ENCODE results near the gene RFX2.
"Not testable (repeated sequence)": the region's sequence is repeated elsewhere in the genome, so short reads cannot be mapped to it uniquely, and the experiment has no call there.

RFX2 gene

GRCh38 chr19:6006070-6006446 is 104.2 kb downstream of the RFX2 start:
- intact Hi-C loops (cut with micrococcal nuclease): not testable (repeated sequence)

DNA sequence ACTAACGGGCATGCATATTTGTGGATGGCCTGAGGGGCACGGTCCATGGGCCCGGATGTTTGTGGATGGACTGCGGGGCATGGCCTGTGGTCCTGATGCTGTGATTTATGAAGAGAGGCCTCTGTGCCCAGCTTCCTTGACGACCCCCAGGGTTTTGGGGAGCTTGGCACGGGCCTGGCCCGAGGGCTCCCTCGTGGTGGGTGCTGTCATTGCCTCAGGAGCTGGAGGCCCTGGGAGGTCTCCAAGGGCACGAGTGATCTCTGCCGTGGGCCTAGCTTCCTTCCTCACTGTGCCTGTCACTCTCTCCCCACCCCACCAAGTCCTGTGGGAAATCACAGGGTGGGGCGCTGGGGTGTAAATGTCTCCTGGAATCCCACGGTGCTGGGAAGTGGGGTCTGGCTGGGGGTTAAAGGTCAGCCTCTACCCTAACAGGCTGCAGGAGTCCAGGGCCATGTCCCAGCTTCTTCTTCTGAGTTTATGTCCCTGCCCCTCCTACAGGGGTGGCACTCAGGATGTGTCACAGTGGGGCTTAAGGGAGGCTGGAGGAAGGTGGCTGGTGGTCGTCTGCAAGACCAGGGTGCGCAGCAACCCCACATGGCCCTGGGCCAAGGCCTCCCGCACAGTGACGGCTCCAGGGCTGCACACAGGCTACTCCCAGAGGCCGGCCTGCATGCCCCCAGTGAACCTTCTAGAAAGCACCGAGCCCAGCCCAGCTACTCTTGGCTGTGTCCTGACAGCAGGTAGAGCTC is 104.8 kb downstream of the RFX2 start:
- intact Hi-C loops (cut with micrococcal nuclease): no loop called here
- Mint-ChIP-seq H3K36me3 (ENCODE audit: low read depth) (peaks cover 71% of the 10 kb centered on the region), H3K4me3 (no peak overlapping the region), H3K27ac (no peak overlapping the region), H3K27me3 (no peaks in the 10 kb centered on the region), H3K4me1 (ENCODE audit: low read depth) (no peaks in the 10 kb centered on the region), H3K9me3 (no peaks in the 10 kb centered on the region)

More at GRCh38 chr19:6006070-6006446, 104.2 kb downstream of the RFX2 start:
- peaks cover 67% of the 10 kb centered on the region for H3K36me3 Mint-ChIP-seq (ENCODE audit: low read depth)
- H3K4me1 Mint-ChIP-seq (ENCODE audit: low read depth); H3K27me3 Mint-ChIP-seq; H3K9me3 Mint-ChIP-seq; H3K4me3 Mint-ChIP-seq; H3K27ac Mint-ChIP-seq: not testable (repeated sequence)

DNA sequence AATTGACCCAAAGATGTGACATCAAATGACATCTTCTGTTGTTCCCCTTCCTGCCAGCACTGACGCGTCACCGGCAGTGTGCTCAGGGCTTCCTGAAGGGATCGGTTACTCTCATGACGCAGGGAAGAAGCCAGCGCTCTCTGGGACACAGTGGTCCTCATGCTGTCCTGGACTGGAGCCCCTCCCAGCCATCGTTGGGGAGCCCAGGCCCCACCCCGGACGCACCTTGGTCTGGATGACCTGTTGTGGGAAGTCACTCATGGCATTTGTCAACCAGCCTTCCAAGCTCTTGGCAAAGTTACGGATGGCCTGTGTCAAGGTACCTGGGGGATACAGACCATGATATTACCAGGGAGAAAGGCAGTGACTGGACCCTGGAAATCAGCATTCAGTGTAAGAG is 106.3 kb downstream of the RFX2 start:
- no peak overlapping the region for H3K4me3 Mint-ChIP-seq
- intact Hi-C loops (cut with micrococcal nuclease): no loop called here
- H3K9me3 Mint-ChIP-seq: no peaks in the 10 kb centered on the region
- H3K36me3 Mint-ChIP-seq (ENCODE audit: low read depth): peaks cover 80% of the 10 kb centered on the region
- H3K4me1 Mint-ChIP-seq (ENCODE audit: low read depth): no peaks in the 10 kb centered on the region
- H3K27me3 Mint-ChIP-seq: no peaks in the 10 kb centered on the region
- H3K27ac Mint-ChIP-seq: no peak overlapping the region

- H3K27ac Mint-ChIP-seq: no peak overlapping the region
- no peaks in the 10 kb centered on the region for H3K27me3 Mint-ChIP-seq
- H3K4me1 Mint-ChIP-seq (ENCODE audit: low read depth): no peaks in the 10 kb centered on the region
- H3K9me3 Mint-ChIP-seq: no peaks in the 10 kb centered on the region
- H3K4me3 Mint-ChIP-seq: no peak overlapping the region
- intact Hi-C loops (cut with micrococcal nuclease): no loop called here
- peaks cover 73% of the 10 kb centered on the region for H3K36me3 Mint-ChIP-seq (ENCODE audit: low read depth)
Observed at GRCh38 chr19:6002591-6002990, 107.7 kb downstream of the RFX2 start.

DNA sequence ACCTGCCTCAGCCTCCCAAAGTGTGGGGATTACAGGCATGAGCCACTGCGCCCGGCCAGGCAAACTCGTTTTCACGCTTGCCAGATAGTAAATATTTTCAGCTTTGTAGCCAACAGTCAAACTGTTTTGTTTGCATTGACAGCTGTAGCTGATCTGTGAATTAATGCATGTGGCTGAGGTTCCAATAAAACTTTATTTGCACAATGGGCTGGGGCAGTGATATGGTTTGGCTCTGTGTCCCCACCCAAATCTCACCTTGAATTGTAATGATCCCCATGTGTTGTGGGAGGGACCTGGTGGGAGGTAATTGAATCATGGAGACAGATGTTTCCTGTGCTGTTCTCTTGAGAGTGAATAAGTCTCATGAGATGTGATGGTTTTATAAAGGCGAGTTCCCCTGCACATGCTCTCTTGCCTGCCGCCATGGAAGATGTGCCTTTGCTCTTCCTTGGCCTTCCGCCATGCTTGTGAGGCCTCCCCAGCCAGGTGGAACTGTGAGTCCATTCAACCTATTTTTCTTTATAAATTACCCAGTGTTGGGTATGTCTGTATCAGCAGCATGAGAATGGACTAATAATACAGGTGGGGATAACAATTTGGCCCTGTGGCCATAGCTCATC is 110.0 kb downstream of the RFX2 start:
- Mint-ChIP-seq H3K27ac (no peak overlapping the region), H3K9me3 (no peaks in the 10 kb centered on the region), H3K27me3 (no peaks in the 10 kb centered on the region), H3K4me1 (ENCODE audit: low read depth) (no peaks in the 10 kb centered on the region), H3K4me3 (no peak overlapping the region), H3K36me3 (ENCODE audit: low read depth) (peaks cover 79% of the 10 kb centered on the region)
- intact Hi-C loops (cut with micrococcal nuclease): no loop called here

DNA sequence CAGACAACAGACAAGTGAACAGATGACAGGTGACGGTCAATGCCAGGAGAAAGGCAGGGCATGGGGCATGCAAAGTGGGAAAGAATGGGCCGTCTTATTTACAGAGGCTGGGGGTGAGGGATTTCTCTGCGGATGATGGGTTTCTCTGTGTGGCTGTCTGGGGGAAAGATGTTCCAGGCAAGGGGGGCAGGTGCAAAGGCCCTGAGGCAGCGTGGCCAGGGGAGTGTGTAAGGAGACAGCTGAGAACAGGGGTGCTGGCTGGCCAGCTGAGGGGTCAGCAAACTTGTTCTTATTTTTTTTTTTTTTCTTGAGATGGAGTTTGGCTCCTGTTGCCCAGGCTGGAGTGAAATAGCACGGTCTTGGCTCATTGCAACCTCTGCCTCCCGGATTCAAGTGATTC is 110.6 kb downstream of the RFX2 start:
- no peaks in the 10 kb centered on the region for H3K9me3 Mint-ChIP-seq

GRCh38 chr19:5997371-5997770 is 112.9 kb downstream of the RFX2 start:
- Mint-ChIP-seq H3K4me1 (ENCODE audit: low read depth) (no peaks in the 10 kb centered on the region), H3K36me3 (ENCODE audit: low read depth) (peaks cover 76% of the 10 kb centered on the region), H3K27me3 (no peaks in the 10 kb centered on the region), H3K4me3 (no peak overlapping the region), H3K27ac (no peak overlapping the region), H3K9me3 (no peaks in the 10 kb centered on the region)
- intact Hi-C loops (cut with micrococcal nuclease): no loop called here

More for the DNA sequence above, 110.6 kb downstream of the RFX2 start:
- intact Hi-C loops (cut with micrococcal nuclease): no loop called here
- H3K36me3 Mint-ChIP-seq (ENCODE audit: low read depth): peaks cover 78% of the 10 kb centered on the region
- H3K27me3 Mint-ChIP-seq: no peaks in the 10 kb centered on the region
- H3K4me3 Mint-ChIP-seq: no peak overlapping the region
- no peak overlapping the region for H3K27ac Mint-ChIP-seq
- H3K4me1 Mint-ChIP-seq (ENCODE audit: low read depth): no peaks in the 10 kb centered on the region

- Mint-ChIP-seq H3K9me3 (no peaks in the 10 kb centered on the region), H3K4me1 (ENCODE audit: low read depth) (no peaks in the 10 kb centered on the region), H3K27ac (no peak overlapping the region), H3K4me3 (no peak overlapping the region), H3K36me3 (ENCODE audit: low read depth) (peaks cover 70% of the 10 kb centered on the region), H3K27me3 (no peaks in the 10 kb centered on the region)
- intact Hi-C loops (cut with micrococcal nuclease): no loop called here
Observed at GRCh38 chr19:5996623-5997320, 113.5 kb downstream of the RFX2 start.

DNA sequence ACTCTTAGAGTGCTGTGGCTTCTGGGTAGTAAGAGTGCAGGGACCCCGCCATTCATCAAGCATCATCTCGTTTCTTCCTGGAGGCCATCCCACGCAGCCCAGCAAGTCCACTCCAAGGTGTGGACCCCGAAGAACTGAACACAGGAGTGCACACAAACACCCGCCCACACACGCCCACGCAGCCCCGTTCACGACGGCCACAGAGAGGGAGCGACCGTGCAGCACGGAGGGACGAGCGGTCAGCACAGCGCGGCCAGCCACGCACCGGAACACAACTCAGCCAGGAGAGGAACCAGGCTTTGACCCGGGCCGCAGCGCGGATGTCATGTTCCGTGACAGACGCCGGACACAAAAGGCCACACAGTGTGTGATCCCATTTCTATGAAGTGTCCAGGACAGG is 114.2 kb downstream of the RFX2 start:
- Mint-ChIP-seq H3K4me1 (ENCODE audit: low read depth) (no peaks in the 10 kb centered on the region), H3K4me3 (no peak overlapping the region), H3K27me3 (no peaks in the 10 kb centered on the region), H3K36me3 (ENCODE audit: low read depth) (peaks cover 63% of the 10 kb centered on the region), H3K9me3 (no peaks in the 10 kb centered on the region), H3K27ac (no peak overlapping the region)
- intact Hi-C loops (cut with micrococcal nuclease): no loop called here

GRCh38 chr19:5995606-5996005 is 114.7 kb downstream of the RFX2 start:
- Mint-ChIP-seq H3K27me3 (no peaks in the 10 kb centered on the region), H3K36me3 (ENCODE audit: low read depth) (peaks cover 58% of the 10 kb centered on the region), H3K4me1 (ENCODE audit: low read depth) (peaks cover 1% of the 10 kb centered on the region), H3K9me3 (no peaks in the 10 kb centered on the region), H3K27ac (no peak overlapping the region), H3K4me3 (no peak overlapping the region)
- intact Hi-C loops (cut with micrococcal nuclease): no loop called here

GRCh38 chr19:5994405-5995165 is 115.7 kb downstream of the RFX2 start:
- Mint-ChIP-seq H3K36me3 (ENCODE audit: low read depth) (peaks cover 49% of the 10 kb centered on the region), H3K4me1 (ENCODE audit: low read depth) (peaks cover 8% of the 10 kb centered on the region), H3K27ac (no peak overlapping the region), H3K4me3 (no peak overlapping the region), H3K9me3 (no peaks in the 10 kb centered on the region), H3K27me3 (no peaks in the 10 kb centered on the region)
- intact Hi-C loops (cut with micrococcal nuclease): no loop called here

- Mint-ChIP-seq H3K27me3 (no peaks in the 10 kb centered on the region), H3K4me1 (ENCODE audit: low read depth) (peaks cover 10% of the 10 kb centered on the region), H3K9me3 (no peaks in the 10 kb centered on the region), H3K4me3 (no peak overlapping the region), H3K27ac (no peak overlapping the region), H3K36me3 (ENCODE audit: low read depth) (peaks cover 42% of the 10 kb centered on the region)
- intact Hi-C loops (cut with micrococcal nuclease): no loop called here
Observed at GRCh38 chr19:5993648-5994358, 116.5 kb downstream of the RFX2 start.

- H3K4me1 Mint-ChIP-seq (ENCODE audit: low read depth): peaks cover 15% of the 10 kb centered on the region
- H3K27ac Mint-ChIP-seq: no peak overlapping the region
- H3K4me3 Mint-ChIP-seq: no peak overlapping the region
- peaks cover 42% of the 10 kb centered on the region for H3K36me3 Mint-ChIP-seq (ENCODE audit: low read depth)
- intact Hi-C loops (cut with micrococcal nuclease): no loop called here
- no peaks in the 10 kb centered on the region for H3K9me3 Mint-ChIP-seq
- no peaks in the 10 kb centered on the region for H3K27me3 Mint-ChIP-seq
Observed at GRCh38 chr19:5993201-5993600, 117.1 kb downstream of the RFX2 start.

Measured in dendritic cell treated with granulocyte-macrophage colony-stimulating factor and Interleukin-4, amounts not matched to agents 40 ng/mL and 50 ng/mL, for 4 days (primary cell).